ENCODE data around the gene SULT4A1. TPM values are rescaled to one million over a fixed set of nuclear protein-coding genes. Genes with fewer than 3 reads are reported as not detected.
A peak's percentile ranks its signal among the peaks of the same experiment; 100 is the strongest.

SULT4A1 gene
- total RNA-seq, 1 experiment from 2014 or later, result 9.5 TPM

- in situ Hi-C loops (cut with HindIII; ENCODE audit: low sequenced_read_pairs), result no loop called here
- peak; percentile 47 for DNase-seq (ENCODE audit: low spot score)
These were observed 13.7 kb downstream of the SULT4A1 start for GRCh38 chr22:43848366-43849171.

- DNase-seq (ENCODE audit: low spot score), result no peak
- in situ Hi-C loops (cut with HindIII; ENCODE audit: low sequenced_read_pairs), result no loop called here
These were observed 14.7 kb downstream of the SULT4A1 start for GRCh38 chr22:43847376-43848289.

GRCh38 chr22:43846966-43847365, 15.3 kb downstream of the SULT4A1 start:
- in situ Hi-C loops (cut with HindIII; ENCODE audit: low sequenced_read_pairs), result no loop called here

GRCh38 chr22:43845981-43846380, 16.3 kb downstream of the SULT4A1 start:
- no peak for DNase-seq (ENCODE audit: low spot score)
- in situ Hi-C loops (cut with HindIII; ENCODE audit: low sequenced_read_pairs), result no loop called here

More at GRCh38 chr22:43846966-43847365, 15.3 kb downstream of the SULT4A1 start:
- no peak for DNase-seq (ENCODE audit: low spot score)

GRCh38 chr22:43844560-43845545, 17.5 kb downstream of the SULT4A1 start:
- in situ Hi-C loops (cut with HindIII; ENCODE audit: low sequenced_read_pairs), result no loop called here
- no peak for DNase-seq (ENCODE audit: low spot score)

GRCh38 chr22:43843783-43844530, 18.4 kb downstream of the SULT4A1 start:
- DNase-seq (ENCODE audit: low spot score), result no peak
- in situ Hi-C loops (cut with HindIII; ENCODE audit: low sequenced_read_pairs), result no loop called here

GRCh38 chr22:43841742-43842141, 20.6 kb downstream of the SULT4A1 start:
- DNase-seq (ENCODE audit: low spot score), result no peak
- in situ Hi-C loops (cut with HindIII; ENCODE audit: low sequenced_read_pairs), result no loop called here

GRCh38 chr22:43840851-43841250, 21.5 kb downstream of the SULT4A1 start:
- in situ Hi-C loops (cut with HindIII; ENCODE audit: low sequenced_read_pairs), result no loop called here
- DNase-seq (ENCODE audit: low spot score), result no peak

- in situ Hi-C loops (cut with HindIII; ENCODE audit: low sequenced_read_pairs), result no loop called here
- DNase-seq (ENCODE audit: low spot score), result no peak
These were observed 21.9 kb downstream of the SULT4A1 start for GRCh38 chr22:43840431-43840830.

GRCh38 chr22:43839781-43840180, 22.5 kb downstream of the SULT4A1 start:
- in situ Hi-C loops (cut with HindIII; ENCODE audit: low sequenced_read_pairs), result no loop called here

GRCh38 chr22:43838571-43839307, 23.6 kb downstream of the SULT4A1 start:
- in situ Hi-C loops (cut with HindIII; ENCODE audit: low sequenced_read_pairs), result no loop called here
- no peak for DNase-seq (ENCODE audit: low spot score)

More at GRCh38 chr22:43839781-43840180, 22.5 kb downstream of the SULT4A1 start:
- no peak for DNase-seq (ENCODE audit: low spot score)

- DNase-seq (ENCODE audit: low spot score), result no peak
- in situ Hi-C loops (cut with HindIII; ENCODE audit: low sequenced_read_pairs), result no loop called here
These were observed 24.2 kb downstream of the SULT4A1 start for GRCh38 chr22:43838161-43838560.

- no peak for DNase-seq (ENCODE audit: low spot score)
- in situ Hi-C loops (cut with HindIII; ENCODE audit: low sequenced_read_pairs), result no loop called here
These were observed 24.6 kb downstream of the SULT4A1 start for GRCh38 chr22:43837666-43838065.

- DNase-seq (ENCODE audit: low spot score), result no peak
- in situ Hi-C loops (cut with HindIII; ENCODE audit: low sequenced_read_pairs), result no loop called here
These were observed 26.6 kb downstream of the SULT4A1 start for GRCh38 chr22:43835736-43836135.

GRCh38 chr22:43835166-43835565, 27.1 kb downstream of the SULT4A1 start:
- in situ Hi-C loops (cut with HindIII; ENCODE audit: low sequenced_read_pairs), result no loop called here
- DNase-seq (ENCODE audit: low spot score), result no peak

GRCh38 chr22:43833286-43834240, 28.8 kb downstream of the SULT4A1 start:
- in situ Hi-C loops (cut with HindIII; ENCODE audit: low sequenced_read_pairs), result no loop called here
- DNase-seq (ENCODE audit: low spot score), result no peak
